ENCODE data around the gene SHH.

- TF ChIP-seq POLR2A (IDR thresholded peaks at IDR 0.05) = no peak
- TF ChIP-seq, protein P1, sequence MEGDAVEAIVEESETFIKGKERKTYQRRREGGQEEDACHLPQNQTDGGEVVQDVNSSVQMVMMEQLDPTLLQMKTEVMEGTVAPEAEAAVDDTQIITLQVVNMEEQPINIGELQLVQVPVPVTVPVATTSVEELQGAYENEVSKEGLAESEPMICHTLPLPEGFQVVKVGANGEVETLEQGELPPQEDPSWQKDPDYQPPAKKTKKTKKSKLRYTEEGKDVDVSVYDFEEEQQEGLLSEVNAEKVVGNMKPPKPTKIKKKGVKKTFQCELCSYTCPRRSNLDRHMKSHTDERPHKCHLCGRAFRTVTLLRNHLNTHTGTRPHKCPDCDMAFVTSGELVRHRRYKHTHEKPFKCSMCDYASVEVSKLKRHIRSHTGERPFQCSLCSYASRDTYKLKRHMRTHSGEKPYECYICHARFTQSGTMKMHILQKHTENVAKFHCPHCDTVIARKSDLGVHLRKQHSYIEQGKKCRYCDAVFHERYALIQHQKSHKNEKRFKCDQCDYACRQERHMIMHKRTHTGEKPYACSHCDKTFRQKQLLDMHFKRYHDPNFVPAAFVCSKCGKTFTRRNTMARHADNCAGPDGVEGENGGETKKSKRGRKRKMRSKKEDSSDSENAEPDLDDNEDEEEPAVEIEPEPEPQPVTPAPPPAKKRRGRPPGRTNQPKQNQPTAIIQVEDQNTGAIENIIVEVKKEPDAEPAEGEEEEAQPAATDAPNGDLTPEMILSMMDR (IDR thresholded peaks at IDR 0.05) = no peak
These were observed 58.8 kb downstream of the SHH start for GRCh38 chr7:155753446-155753965.

All from prostate gland (tissue), 2 donors.